ENCODE measurements around the gene MRPL46.

DNA sequence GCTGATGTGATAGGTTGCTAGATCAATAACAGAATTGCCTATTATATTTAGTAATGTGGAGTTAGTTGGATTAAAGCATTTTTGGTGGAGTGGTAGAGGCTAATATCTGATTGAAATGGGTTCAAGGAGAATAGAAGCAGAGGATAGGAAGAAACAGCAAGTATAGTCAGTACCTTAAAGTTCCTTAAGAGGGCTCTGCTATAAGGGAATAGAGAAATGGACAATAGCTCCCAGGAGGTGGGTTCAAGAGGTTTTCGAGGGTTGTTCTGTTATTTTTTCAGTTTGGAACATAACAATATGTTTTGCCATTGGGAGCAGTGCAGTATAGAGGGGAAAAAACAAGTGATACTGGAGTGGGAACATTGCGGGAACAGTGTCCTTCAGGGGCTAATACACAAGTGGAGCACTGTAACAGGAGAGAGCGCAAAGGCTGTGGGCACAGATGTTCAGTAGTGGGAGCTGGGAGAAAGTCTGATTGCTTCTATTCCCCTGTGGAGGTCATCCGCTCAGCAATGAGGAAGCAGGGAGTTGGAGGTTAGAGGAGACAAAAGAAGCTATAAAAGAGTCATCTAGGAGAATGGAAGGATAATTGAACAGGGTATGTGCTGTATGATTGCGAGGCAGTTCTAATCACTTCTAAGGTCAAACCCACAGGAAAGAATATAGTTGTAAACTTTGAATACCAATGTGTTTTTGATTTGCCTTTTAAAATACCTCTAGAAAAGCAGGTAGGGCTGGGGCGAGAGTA is 3.6 kb upstream of the MRPL46 start:
- TF ChIP-seq, protein P1, sequence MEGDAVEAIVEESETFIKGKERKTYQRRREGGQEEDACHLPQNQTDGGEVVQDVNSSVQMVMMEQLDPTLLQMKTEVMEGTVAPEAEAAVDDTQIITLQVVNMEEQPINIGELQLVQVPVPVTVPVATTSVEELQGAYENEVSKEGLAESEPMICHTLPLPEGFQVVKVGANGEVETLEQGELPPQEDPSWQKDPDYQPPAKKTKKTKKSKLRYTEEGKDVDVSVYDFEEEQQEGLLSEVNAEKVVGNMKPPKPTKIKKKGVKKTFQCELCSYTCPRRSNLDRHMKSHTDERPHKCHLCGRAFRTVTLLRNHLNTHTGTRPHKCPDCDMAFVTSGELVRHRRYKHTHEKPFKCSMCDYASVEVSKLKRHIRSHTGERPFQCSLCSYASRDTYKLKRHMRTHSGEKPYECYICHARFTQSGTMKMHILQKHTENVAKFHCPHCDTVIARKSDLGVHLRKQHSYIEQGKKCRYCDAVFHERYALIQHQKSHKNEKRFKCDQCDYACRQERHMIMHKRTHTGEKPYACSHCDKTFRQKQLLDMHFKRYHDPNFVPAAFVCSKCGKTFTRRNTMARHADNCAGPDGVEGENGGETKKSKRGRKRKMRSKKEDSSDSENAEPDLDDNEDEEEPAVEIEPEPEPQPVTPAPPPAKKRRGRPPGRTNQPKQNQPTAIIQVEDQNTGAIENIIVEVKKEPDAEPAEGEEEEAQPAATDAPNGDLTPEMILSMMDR (IDR thresholded peaks at IDR 0.05; ENCODE audit: low read length) = no peak; the same call in 1 of the 2 replicates
- no peak for TF ChIP-seq EZH2 (IDR thresholded peaks at IDR 0.05; ENCODE audit: borderline replicate concordance, low read length)
